B cell (primary cell): ENCODE measurements around the gene CYFIP1. TPM values are rescaled to one million over a fixed set of nuclear protein-coding genes. Genes with fewer than 3 reads are reported as not detected.

ENCODE experiments used
- ATAC-seq: fragments of 200-7000 bp; cut with Tn5 transposase; one replicate; pipeline ENCODE4 v1.10.0; 2021; ENCODE audit warnings: low read depth, mild to moderate bottlenecking, moderate number of reproducible peaks, moderate library complexity
- CTCF ChIA-PET: fragments of 350-600 bp; sonication (Branson Sonifier 250); formaldehyde crosslinking; loops from one replicate; lab custom pipeline; 2021; ENCODE audit warnings: antibody characterized with exemption, inconsistent platforms; lab: Charles Lee
- POLR2A ChIA-PET: fragments of 350-600 bp; sonication (Branson Sonifier 250); formaldehyde crosslinking; loops from one replicate; lab custom pipeline; 2021; ENCODE audit warnings: antibody characterized with exemption; lab: Charles Lee
- DNase-seq: peaks from one replicate; pipeline ENCODE4 v3.0.0; 2013
- H2AFZ ChIP-seq: 2 replicates; pipeline ENCODE4 v1.6.1; 2012; ENCODE audit warnings: mild to moderate bottlenecking, low read depth, low read length; ENCODE audit not compliant: insufficient read depth, poor library complexity, severe bottlenecking
- H3K27ac ChIP-seq, 2 donors: 1 replicate in 1 of 2; 2 replicates in 1 of 2; pipeline ENCODE4 v1.5.1; 2012 to 2013; ENCODE audit warnings: low read length in 2 of 2, mild to moderate bottlenecking in 2 of 2, moderate library complexity in 1 of 2
- H3K27me3 ChIP-seq, 4 experiments: fragments of 200-600 bp in 1 of 4; sonication (generic) in 1 of 4; replicated peaks in 1 of 4; 1 replicate in 2 of 4; 2 replicates in 2 of 4; pipeline versions ENCODE4 v1.6.1 to v1.7.0; 2013 to 2016; ENCODE audit warnings: low read length in 3 of 4, mild to moderate bottlenecking in 2 of 4, mixed read lengths in 1 of 4, moderate library complexity in 1 of 4; ENCODE audit not compliant: insufficient read depth in 4 of 4, control insufficient read depth in 3 of 4; ENCODE audit errors: control extremely low read depth in 1 of 4
- H3K36me3 ChIP-seq, 2 experiments: replicated peaks in 1 of 2; 1 replicate in 1 of 2; 2 replicates in 1 of 2; pipeline versions ENCODE4 v1.6.1 to v1.7.1; 2013; ENCODE audit warnings: low read length in 1 of 2; ENCODE audit not compliant: insufficient read depth in 2 of 2, control insufficient read depth in 1 of 2; ENCODE audit errors: control extremely low read depth in 1 of 2, extremely low read depth in 1 of 2
- H3K4me1 ChIP-seq, 2 donors: fragments of 200-600 bp in 1 of 2; sonication (generic) in 1 of 2; 1 replicate in 1 of 2; 2 replicates in 1 of 2; pipeline versions ENCODE4 v1.5.1 to v1.6.1; 2013 to 2017; ENCODE audit warnings: low read length in 2 of 2; ENCODE audit not compliant: control insufficient read depth in 2 of 2, insufficient read depth in 2 of 2
- H3K4me2 ChIP-seq: replicated peaks from 2 replicates; pipeline ENCODE3; 2012; ENCODE audit warnings: mild to moderate bottlenecking, low read depth, low read length; ENCODE audit not compliant: poor library complexity, severe bottlenecking
- H3K4me3 ChIP-seq, 5 experiments: fragments of 200-600 bp in 1 of 5; sonication (generic) in 1 of 5; 1 replicate in 3 of 5; 2 replicates in 2 of 5; pipeline versions ENCODE4 v1.5.1 to v1.7.0; 2011 to 2016; ENCODE audit warnings: low read length in 4 of 5, mild to moderate bottlenecking in 4 of 5, low read depth in 2 of 5, control low read depth in 1 of 5, moderate library complexity in 1 of 5; ENCODE audit not compliant: insufficient read depth in 1 of 5; ENCODE audit errors: control extremely low read depth in 1 of 5, extremely low read depth in 1 of 5
- H3K79me2 ChIP-seq: fragments of 200-600 bp; sonication (generic); one replicate; pipeline ENCODE4 v1.6.0; 2016; ENCODE audit warnings: low read length; ENCODE audit not compliant: control insufficient read depth, insufficient read depth
- H3K9ac ChIP-seq: fragments of 200-600 bp; sonication (generic); 2 replicates; pipeline ENCODE4 v1.6.1; 2017; ENCODE audit warnings: mild to moderate bottlenecking, low read length, moderate library complexity
- H3K9me3 ChIP-seq, 3 donors: one replicate each; pipeline versions ENCODE4 v1.6.1 to v1.7.1; 2013; ENCODE audit warnings: low read length in 2 of 3; ENCODE audit not compliant: control insufficient read depth in 2 of 3, insufficient read depth in 1 of 3; ENCODE audit errors: control extremely low read depth in 1 of 3
- H4K20me1 ChIP-seq: 2 replicates; pipeline ENCODE4 v1.6.0; 2012; ENCODE audit warnings: mild to moderate bottlenecking, low read length; ENCODE audit not compliant: insufficient read depth, control insufficient read depth, poor library complexity, severe bottlenecking
- H3K27ac Mint-ChIP-seq: one replicate; pipeline ENCODE4 v1.8.0; 2021; ENCODE audit warnings: mixed read lengths
- H3K27me3 Mint-ChIP-seq: one replicate; pipeline ENCODE4 v1.8.0; 2021; ENCODE audit warnings: mixed read lengths
- H3K4me1 Mint-ChIP-seq: one replicate; pipeline ENCODE4 v1.8.0; 2021; ENCODE audit warnings: mixed read lengths
- H3K4me3 Mint-ChIP-seq: one replicate; pipeline ENCODE4 v1.8.0; 2021; ENCODE audit warnings: mixed read lengths
- H3K9me3 Mint-ChIP-seq: one replicate; pipeline ENCODE4 v1.8.0; 2022; ENCODE audit warnings: mixed read lengths; ENCODE audit not compliant: insufficient read depth
- EZH2 ChIP-seq: IDR thresholded peaks from 2 replicates; pipeline ENCODE4 v1.6.1; 2012; ENCODE audit warnings: borderline replicate concordance, low read depth, mild to moderate bottlenecking, moderate library complexity, low read length; ENCODE audit not compliant: insufficient read depth, poor library complexity, severe bottlenecking
- WGBS: methylation state at CpG from one replicate; pipeline ENCODE4 v1.1.5; 2013; ENCODE audit warnings: missing lambda C conversion rate; ENCODE audit not compliant: insufficient coverage; 5-methylcytosine and 5-hydroxymethylcytosine counted together
- intact Hi-C: fragments of 100-400 bp; cut with micrococcal nuclease; formaldehyde crosslinking; loops from one replicate; pipeline ENCODE4 v1.10.0; 2022
- polyA plus RNA-seq: library from polyadenylated mRNA; depleted of rRNA; stranded (reverse); fragments of >200 nt; gene quantifications from 2 replicates; pipeline ENCODE4 v1.2.3, GENCODE V29; 2012
- total RNA-seq, 2 donors: library from RNA; stranded (reverse); fragments of 120-200 nt in 1 of 2; gene quantifications; 1 replicate in 1 of 2; 2 replicates in 1 of 2; pipeline versions ENCODE4 v1.2.3 to v1.2.4, GENCODE V29; 2013 to 2022
- TF ChIP-seq, protein P1 (sequence below): fragments of 200-600 bp; IDR thresholded peaks from one replicate; pipeline ENCODE4 v1.8.0; 2022; ENCODE audit warnings: antibody characterized with exemption, mild to moderate bottlenecking

Gene CYFIP1
- total and polyA plus RNA-seq, 2 donors (not counting 1 experiment from before 2014, with no cell fraction given), result 6.2 to 13.5 TPM

DNA sequence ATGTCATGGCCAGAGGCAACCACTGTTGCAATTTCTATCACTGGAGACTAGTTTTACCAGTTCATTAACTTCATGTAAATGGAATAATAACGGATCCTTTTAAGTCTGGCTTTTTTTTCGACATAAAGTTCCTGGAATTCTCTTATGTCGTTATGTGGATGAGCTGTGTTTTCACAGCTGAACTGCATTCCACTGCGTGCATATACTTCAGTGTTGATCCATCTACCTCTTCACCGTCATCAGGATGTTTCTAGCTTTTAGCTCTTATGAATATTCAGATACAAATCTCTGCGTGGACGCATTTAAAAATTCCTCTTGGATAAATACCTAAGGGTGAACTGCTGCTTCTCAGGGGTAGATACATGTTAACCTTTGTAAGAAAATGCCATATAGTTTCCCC, 15.6 kb upstream of the CYFIP1 start:
- ATAC-seq (no peak), DNase-seq (no peak)
- no peak overlapping the region for H3K4me3 ChIP-seq
- intact Hi-C loops, result no loop called here
- WGBS, result 100% methylated on average over 4 of the region's 7 CpGs
- Mint-ChIP-seq H3K27me3 (no peaks in the 10 kb centered on the region), H3K9me3 (no peaks in the 10 kb centered on the region), H3K27ac (no peak overlapping the region), H3K4me1 (no peaks in the 10 kb centered on the region), H3K4me3 (no peak overlapping the region)
- H3K79me2 ChIP-seq, result no peaks in the 10 kb centered on the region
- no peaks in the 10 kb centered on the region for H3K9me3 ChIP-seq
- TF ChIP-seq, protein P1, sequence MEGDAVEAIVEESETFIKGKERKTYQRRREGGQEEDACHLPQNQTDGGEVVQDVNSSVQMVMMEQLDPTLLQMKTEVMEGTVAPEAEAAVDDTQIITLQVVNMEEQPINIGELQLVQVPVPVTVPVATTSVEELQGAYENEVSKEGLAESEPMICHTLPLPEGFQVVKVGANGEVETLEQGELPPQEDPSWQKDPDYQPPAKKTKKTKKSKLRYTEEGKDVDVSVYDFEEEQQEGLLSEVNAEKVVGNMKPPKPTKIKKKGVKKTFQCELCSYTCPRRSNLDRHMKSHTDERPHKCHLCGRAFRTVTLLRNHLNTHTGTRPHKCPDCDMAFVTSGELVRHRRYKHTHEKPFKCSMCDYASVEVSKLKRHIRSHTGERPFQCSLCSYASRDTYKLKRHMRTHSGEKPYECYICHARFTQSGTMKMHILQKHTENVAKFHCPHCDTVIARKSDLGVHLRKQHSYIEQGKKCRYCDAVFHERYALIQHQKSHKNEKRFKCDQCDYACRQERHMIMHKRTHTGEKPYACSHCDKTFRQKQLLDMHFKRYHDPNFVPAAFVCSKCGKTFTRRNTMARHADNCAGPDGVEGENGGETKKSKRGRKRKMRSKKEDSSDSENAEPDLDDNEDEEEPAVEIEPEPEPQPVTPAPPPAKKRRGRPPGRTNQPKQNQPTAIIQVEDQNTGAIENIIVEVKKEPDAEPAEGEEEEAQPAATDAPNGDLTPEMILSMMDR, result no peak
- TF ChIP-seq EZH2, result no peak
- H3K4me1 ChIP-seq, result no peaks in the 10 kb centered on the region
- POLR2A ChIA-PET, result no interaction called here
- no peak overlapping the region for H3K4me2 ChIP-seq
- CTCF ChIA-PET, result no interaction called here
- H3K36me3 ChIP-seq, result peaks cover 2 to 14% of the 10 kb centered on the region in 2 experiments
- no peak overlapping the region for H3K9ac ChIP-seq
- H2AFZ ChIP-seq, result no peak overlapping the region
- H4K20me1 ChIP-seq, result no peaks in the 10 kb centered on the region
- no peaks in the 10 kb centered on the region for H3K27me3 ChIP-seq
- H3K27ac ChIP-seq, result no peak overlapping the region

DNA sequence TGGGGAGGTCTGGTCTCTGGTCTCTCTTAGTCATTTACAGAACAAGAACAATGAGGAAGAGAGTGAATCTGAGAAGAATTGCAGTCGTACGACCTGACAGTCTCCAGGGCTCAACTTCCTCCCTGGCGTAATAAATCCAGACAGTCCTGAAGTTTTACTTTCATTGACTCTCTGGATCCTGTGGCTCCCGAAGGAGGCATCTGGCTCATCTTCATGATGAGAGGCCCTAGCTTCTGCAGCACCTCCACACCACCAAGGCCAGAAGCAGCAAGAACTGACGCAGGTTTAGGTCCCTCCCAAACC, 11.8 kb upstream of the CYFIP1 start:
- Histone ChIP-seq H3K4me2 (no peak overlapping the region), H3K79me2 (no peaks in the 10 kb centered on the region), H3K27ac (no peak overlapping the region), H3K27me3 (no peaks in the 10 kb centered on the region), H3K9me3 (no peaks in the 10 kb centered on the region), H3K9ac (no peak overlapping the region), H3K36me3 (peaks cover 0 to 8% of the 10 kb centered on the region in 2 experiments), H2AFZ (no peak overlapping the region), H3K4me1 (no peaks in the 10 kb centered on the region), H3K4me3 (no peak overlapping the region), H4K20me1 (no peaks in the 10 kb centered on the region)
- Mint-ChIP-seq H3K4me1 (no peaks in the 10 kb centered on the region), H3K27me3 (no peaks in the 10 kb centered on the region), H3K9me3 (no peaks in the 10 kb centered on the region), H3K27ac (no peak overlapping the region), H3K4me3 (no peak overlapping the region)
- ChIA-PET POLR2A (no interaction called here), CTCF (no interaction called here)
- intact Hi-C loops, result no loop called here
- DNase-seq (no peak), ATAC-seq (no peak)
- WGBS, result 81% methylated on average over 5 of the region's 5 CpGs
- TF ChIP-seq EZH2, result no peak
- TF ChIP-seq, protein P1, result no peak
